Measurements from ENCODE around the gene SCO2.

SCO2 gene

DNA sequence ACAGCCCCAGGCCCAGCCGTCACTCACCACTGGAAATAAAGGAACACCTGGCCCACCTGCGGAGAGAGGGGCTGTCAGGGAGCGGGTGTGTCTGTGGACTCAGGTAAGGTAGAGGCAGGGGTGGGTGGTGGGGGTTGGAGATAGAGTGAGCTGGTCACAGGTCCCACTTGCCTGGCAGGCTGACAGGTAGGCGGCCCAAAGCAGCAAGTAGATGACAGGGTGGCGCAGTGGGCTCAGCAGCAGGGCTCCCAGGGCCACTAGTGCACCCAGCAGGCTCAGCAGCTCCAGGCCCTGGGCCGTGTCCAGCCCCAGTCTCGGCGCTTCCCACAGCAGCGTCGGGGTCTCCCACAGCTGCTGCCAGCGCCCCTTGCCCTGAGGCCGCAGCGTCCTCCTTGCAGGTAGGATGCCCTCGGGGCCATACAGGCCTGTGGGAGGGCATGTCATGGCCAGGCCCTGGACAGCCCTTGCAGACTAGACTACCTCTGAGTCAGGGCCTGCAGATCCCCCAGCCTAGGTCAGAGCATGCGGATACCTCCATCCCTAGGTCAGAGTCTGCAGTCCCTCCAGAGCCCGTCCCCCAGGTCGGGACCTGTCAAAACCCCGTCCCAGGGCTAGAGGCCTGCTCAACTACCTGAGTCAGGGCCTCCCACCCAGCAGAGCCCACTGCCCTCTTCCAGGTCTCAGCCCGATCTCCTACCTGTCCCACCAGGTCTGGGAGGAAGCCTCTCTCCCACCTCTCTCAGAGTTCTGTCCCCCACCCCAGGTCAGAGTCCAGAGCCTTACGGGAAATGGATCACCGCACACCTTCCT is 18.6 kb downstream of the SCO2 start:
- Mint-ChIP-seq H3K27ac (peak overlapping the region; percentile 94), H3K36me3 (peaks cover 8% of the 10 kb centered on the region), H3K4me3 (peak overlapping the region; percentile 91), H3K4me1 (peaks cover 30% of the 10 kb centered on the region), H3K9me3 (no peaks in the 10 kb centered on the region), H3K27me3 (no peaks in the 10 kb centered on the region)
- no peak for ATAC-seq

- Mint-ChIP-seq H3K36me3 (peaks cover 8% of the 10 kb centered on the region), H3K9me3 (no peaks in the 10 kb centered on the region), H3K27me3 (no peaks in the 10 kb centered on the region), H3K27ac (no peak overlapping the region), H3K4me1 (peaks cover 30% of the 10 kb centered on the region), H3K4me3 (peak overlapping the region; percentile 91)
- ATAC-seq = no peak
These were observed 19.4 kb downstream of the SCO2 start for GRCh38 chr22:50505776-50506610.

DNA sequence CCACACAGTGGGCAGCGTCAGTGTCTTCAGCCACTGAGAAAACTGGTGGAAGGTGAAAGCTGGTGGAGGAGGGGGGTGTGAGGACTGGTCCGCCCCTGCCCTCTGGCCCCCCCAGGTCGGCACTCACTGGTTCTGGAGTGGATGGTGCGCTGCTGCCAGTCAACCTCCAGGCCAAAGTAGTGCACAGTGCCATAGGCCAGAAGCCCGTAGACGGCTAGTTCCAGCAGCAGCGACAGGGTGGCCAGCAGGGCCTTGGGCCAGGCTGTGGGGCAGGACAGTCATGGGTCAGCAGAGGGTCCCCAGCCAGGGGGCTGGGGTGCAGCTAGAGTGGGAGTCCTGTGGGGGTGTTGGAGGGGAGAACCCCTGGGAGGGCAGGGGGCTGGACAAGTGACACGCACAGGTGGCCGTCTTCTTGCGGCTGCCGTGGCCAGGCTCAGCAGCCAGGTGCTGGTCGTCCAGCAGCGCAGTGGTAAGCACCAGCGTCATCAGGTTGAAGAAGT is 20.1 kb downstream of the SCO2 start:
- Mint-ChIP-seq H3K27me3 (no peaks in the 10 kb centered on the region), H3K4me1 (peaks cover 30% of the 10 kb centered on the region), H3K4me3 (no peak overlapping the region), H3K9me3 (no peaks in the 10 kb centered on the region), H3K27ac (no peak overlapping the region), H3K36me3 (peaks cover 8% of the 10 kb centered on the region)
- ATAC-seq = no peak

DNA sequence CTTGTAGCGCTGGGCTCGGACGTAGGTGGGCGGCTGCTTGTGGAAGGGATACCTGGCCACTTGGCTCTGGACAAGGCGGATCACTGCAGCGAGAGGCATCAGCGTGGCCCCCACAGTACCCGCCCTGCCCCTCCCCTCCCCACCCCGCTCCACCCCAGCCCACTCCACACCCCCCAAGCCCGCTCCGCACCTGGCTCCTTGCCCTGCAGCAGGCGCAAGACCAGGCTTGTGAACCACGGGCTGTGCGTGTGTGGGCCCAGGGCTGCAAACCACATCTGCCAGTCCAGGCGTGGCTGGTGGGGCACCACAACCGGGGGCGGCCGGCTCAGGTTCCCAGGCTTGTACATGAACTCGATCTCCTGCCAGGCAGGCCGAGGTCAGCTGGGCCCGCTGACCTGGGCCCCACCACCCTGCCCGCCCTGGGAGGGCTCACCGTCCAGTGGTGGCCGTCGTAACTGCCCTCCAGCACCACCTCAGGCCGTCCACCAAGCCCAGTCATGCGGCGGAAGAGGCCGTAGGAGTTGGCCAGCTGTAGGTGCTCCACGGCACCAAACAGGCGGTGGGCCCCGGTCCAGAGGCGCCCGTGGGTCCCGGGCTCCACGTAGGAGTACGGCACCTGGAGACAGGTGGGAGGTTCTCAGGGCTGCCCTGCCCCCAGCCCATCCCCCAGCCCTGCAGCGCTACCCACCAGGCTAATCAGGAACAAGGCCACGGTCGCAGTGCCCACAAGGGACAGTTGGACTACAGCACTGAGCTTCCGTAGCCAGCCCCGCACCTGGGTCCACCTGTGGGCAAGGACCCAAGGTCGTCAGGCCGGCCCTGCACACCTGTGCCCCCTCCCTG is 20.8 kb downstream of the SCO2 start:
- Mint-ChIP-seq H3K9me3 (no peaks in the 10 kb centered on the region), H3K36me3 (peaks cover 8% of the 10 kb centered on the region), H3K4me1 (peaks cover 28% of the 10 kb centered on the region), H3K27me3 (no peaks in the 10 kb centered on the region), H3K27ac (no peak overlapping the region), H3K4me3 (no peak overlapping the region)
- no peak for ATAC-seq

GRCh38 chr22:50503475-50504145 is 21.8 kb downstream of the SCO2 start:
- H3K36me3 Mint-ChIP-seq = peaks cover 8% of the 10 kb centered on the region
- no peak overlapping the region for H3K27ac Mint-ChIP-seq
- peaks cover 22% of the 10 kb centered on the region for H3K4me1 Mint-ChIP-seq
- no peaks in the 10 kb centered on the region for H3K27me3 Mint-ChIP-seq
- H3K9me3 Mint-ChIP-seq = no peaks in the 10 kb centered on the region
- no peak overlapping the region for H3K4me3 Mint-ChIP-seq
- no peak for ATAC-seq

- Mint-ChIP-seq H3K4me3 (no peak overlapping the region), H3K27me3 (no peaks in the 10 kb centered on the region), H3K4me1 (peaks cover 28% of the 10 kb centered on the region), H3K27ac (no peak overlapping the region), H3K9me3 (no peaks in the 10 kb centered on the region), H3K36me3 (peaks cover 8% of the 10 kb centered on the region)
- no peak for ATAC-seq
These were observed 22.5 kb downstream of the SCO2 start for GRCh38 chr22:50502628-50503474.

DNA sequence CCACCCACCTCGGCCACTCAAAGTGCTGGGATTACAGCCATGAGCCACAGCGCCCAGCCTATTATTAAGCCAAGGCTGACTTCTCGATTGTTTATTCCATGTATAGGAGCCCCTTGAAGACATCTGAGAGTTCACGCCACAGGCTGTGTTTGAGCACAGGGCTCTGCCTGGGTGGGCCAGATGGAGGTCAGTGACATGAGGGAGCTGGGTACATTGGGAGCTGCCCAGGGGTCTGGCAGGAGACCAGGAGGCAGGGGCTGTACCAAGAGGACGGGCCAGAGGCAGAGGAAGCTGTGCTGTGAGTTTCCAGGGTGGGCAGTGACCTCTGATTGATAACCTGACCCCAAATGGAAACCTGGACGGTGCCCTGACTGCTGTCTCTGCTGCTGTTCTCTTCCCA is 23.3 kb downstream of the SCO2 start:
- H3K27ac Mint-ChIP-seq = no peak overlapping the region
- H3K4me3 Mint-ChIP-seq = no peak overlapping the region
- H3K4me1 Mint-ChIP-seq = peaks cover 26% of the 10 kb centered on the region
- no peaks in the 10 kb centered on the region for H3K27me3 Mint-ChIP-seq
- peaks cover 8% of the 10 kb centered on the region for H3K36me3 Mint-ChIP-seq
- H3K9me3 Mint-ChIP-seq = no peaks in the 10 kb centered on the region
- no peak for ATAC-seq

DNA sequence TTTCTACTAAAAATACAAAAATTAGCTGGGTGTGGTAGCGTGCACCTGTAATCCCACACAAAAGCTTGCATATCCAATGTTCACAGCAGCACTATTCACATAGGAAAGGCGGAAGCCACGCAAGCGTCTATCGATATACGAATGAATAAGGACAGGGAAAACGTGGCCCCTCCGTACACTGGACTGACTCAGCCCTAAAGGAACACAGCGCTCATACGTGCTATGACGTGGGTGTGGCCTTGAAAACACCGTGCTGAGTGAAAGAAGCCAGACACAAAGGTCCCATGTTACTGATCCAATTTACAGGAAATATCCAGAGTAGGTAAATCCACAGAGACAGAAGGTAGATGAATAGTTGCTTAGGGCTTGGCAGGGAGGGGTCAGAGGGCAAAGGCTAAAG is 24.9 kb downstream of the SCO2 start:
- Mint-ChIP-seq H3K27me3 (no peaks in the 10 kb centered on the region), H3K4me1 (peaks cover 14% of the 10 kb centered on the region), H3K4me3 (no peak overlapping the region), H3K9me3 (no peaks in the 10 kb centered on the region), H3K36me3 (peaks cover 2% of the 10 kb centered on the region), H3K27ac (no peak overlapping the region)
- ATAC-seq = no peak

DNA sequence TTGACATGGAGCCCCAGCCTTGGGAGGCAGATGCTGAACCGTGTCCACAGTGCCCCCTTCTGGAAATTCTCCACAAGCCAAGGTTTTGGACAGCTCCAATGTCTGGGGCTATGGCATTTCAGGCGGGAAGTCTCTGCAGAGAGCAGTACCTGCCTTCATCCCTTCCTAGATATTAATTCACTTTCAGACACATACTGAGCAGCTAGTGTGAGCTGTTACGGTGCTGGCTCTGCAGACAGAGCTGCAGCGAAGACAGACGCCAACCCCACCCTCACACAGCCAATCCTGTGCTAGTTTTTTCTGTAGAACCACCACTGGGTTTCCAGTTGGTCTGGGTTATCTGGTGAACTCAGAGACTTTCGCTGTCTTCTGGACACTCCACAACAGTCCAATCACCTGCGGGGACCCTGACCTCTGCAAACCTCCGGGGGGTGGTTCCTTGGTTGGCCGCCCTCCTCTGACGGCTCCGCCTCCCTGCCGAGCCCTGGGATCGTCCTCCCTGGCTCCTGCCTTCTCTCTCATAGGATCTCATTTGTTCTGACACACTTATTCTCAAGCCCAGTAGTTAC is 27.0 kb downstream of the SCO2 start:
- H3K27ac Mint-ChIP-seq = peak overlapping the region; percentile 29
- no peaks in the 10 kb centered on the region for H3K36me3 Mint-ChIP-seq
- H3K9me3 Mint-ChIP-seq = no peaks in the 10 kb centered on the region
- no peak overlapping the region for H3K4me3 Mint-ChIP-seq
- peak; percentile 88 for ATAC-seq
- peaks cover 14% of the 10 kb centered on the region for H3K4me1 Mint-ChIP-seq
- no peaks in the 10 kb centered on the region for H3K27me3 Mint-ChIP-seq

GRCh38 chr22:50497093-50497492 is 28.3 kb downstream of the SCO2 start:
- H3K4me1 Mint-ChIP-seq = peaks cover 14% of the 10 kb centered on the region
- H3K27ac Mint-ChIP-seq = no peak overlapping the region
- no peak for ATAC-seq
- H3K9me3 Mint-ChIP-seq = no peaks in the 10 kb centered on the region
- H3K27me3 Mint-ChIP-seq = no peaks in the 10 kb centered on the region
- no peak overlapping the region for H3K4me3 Mint-ChIP-seq
- no peaks in the 10 kb centered on the region for H3K36me3 Mint-ChIP-seq

GRCh38 chr22:50490531-50491308 is 34.7 kb downstream of the SCO2 start:
- no peaks in the 10 kb centered on the region for H3K9me3 Mint-ChIP-seq
- peaks cover 26% of the 10 kb centered on the region for H3K4me1 Mint-ChIP-seq
- H3K27ac Mint-ChIP-seq = no peak overlapping the region
- no peaks in the 10 kb centered on the region for H3K27me3 Mint-ChIP-seq
- no peak overlapping the region for H3K4me3 Mint-ChIP-seq
- no peaks in the 10 kb centered on the region for H3K36me3 Mint-ChIP-seq
- peak; percentile 28 for ATAC-seq

DNA sequence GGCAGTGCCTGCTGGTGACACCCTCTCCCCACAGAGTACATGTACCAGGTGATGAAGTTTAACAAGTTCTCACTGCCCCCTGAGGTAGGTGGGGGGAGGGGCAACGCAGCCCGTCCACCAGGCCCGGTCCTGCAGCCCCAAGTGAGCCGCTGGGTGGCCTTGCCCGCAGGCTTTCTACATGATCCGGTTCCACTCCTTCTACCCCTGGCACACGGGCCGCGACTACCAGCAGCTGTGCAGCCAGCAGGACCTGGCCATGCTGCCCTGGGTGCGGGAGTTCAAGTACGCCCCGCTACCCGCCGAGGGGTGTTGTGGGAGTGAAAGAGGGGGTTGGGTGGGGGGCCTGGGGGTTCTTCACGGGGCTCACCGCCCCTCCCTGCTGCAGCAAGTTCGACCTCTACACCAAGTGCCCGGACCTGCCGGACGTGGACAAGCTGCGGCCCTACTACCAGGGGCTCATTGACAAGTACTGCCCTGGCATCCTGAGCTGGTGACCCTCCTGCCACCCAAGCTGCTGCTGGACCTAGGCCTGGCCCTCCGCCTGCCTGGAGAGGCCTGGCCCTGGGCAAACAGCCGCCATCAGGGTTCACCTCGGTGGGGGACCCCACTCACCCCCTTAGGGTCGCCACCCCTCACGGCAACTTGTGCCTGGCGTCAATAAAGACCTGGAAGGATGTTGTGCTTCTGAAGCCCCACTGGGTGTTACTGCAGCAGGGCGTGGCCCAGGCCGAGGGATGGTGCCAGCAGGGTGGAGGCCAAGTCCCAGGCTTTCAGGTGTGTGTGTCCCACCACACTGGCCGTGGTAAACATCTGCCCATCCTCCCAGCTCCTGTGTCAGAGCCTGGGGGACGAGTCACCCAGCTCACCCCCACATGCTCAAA is 35.8 kb downstream of the SCO2 start:
- Mint-ChIP-seq H3K27me3 (no peaks in the 10 kb centered on the region), H3K27ac (no peak overlapping the region), H3K9me3 (no peaks in the 10 kb centered on the region), H3K4me1 (peaks cover 28% of the 10 kb centered on the region), H3K36me3 (no peaks in the 10 kb centered on the region), H3K4me3 (no peak overlapping the region)
- no peak for ATAC-seq
